Suppressor macrophage treated with lipopolysaccharide for 1 hour (primary cell): ENCODE measurements around the gene CTNS.
A peak's percentile ranks its signal among the peaks of the same experiment; 100 is the strongest.

Source experiments
- DNase-seq, 3 donors: peaks; one replicate each; pipeline ENCODE4 v3.0.0-alpha.2; 2020 to 2022

CTNS gene

GRCh38 chr17:3626831-3627768, 9.5 kb upstream of the CTNS start:
- DNase-seq = no peak

GRCh38 chr17:3627769-3628167, 8.8 kb upstream of the CTNS start:
- DNase-seq = no peak

- peak; percentile 26 to 44 (median 38) for DNase-seq
Measured at GRCh38 chr17:3630781-3631180, 5.8 kb upstream of the CTNS start.

GRCh38 chr17:3632287-3632686, 4.3 kb upstream of the CTNS start:
- peak in 2 of 3 donors; percentile 13 to 18 for DNase-seq

- DNase-seq = peak in 1 of 3 donors; percentile 20
Measured at GRCh38 chr17:3635474-3636153, 946 bp upstream of the CTNS start.

GRCh38 chr17:3636908-3637373, 381 bp downstream of the CTNS start:
- peak in 2 of 3 donors; percentile 7 to 37 for DNase-seq

GRCh38 chr17:3639981-3640596, 3.5 kb downstream of the CTNS start:
- peak; percentile 83 to 93 (median 86) for DNase-seq

- DNase-seq = no peak
Measured at GRCh38 chr17:3641014-3641413, 4.5 kb downstream of the CTNS start.

- no peak for DNase-seq
Measured at GRCh38 chr17:3641717-3642486, 5.3 kb downstream of the CTNS start.

- DNase-seq = peak in 2 of 3 donors; percentile 29 to 38
Measured at GRCh38 chr17:3643889-3644349, 7.4 kb downstream of the CTNS start.

- no peak for DNase-seq
Measured at GRCh38 chr17:3645310-3645709, 8.8 kb downstream of the CTNS start.

GRCh38 chr17:3647251-3647650, 10.7 kb downstream of the CTNS start:
- DNase-seq = no peak

- peak; percentile 48 to 73 (median 48) for DNase-seq
Measured at GRCh38 chr17:3647769-3648555, 11.4 kb downstream of the CTNS start.

GRCh38 chr17:3655766-3656165, 19.2 kb downstream of the CTNS start:
- no peak for DNase-seq

- DNase-seq = no peak
Measured at GRCh38 chr17:3656353-3656752, 19.8 kb downstream of the CTNS start.

- DNase-seq = no peak
Measured at GRCh38 chr17:3656755-3657587, 20.4 kb downstream of the CTNS start.

- DNase-seq = no peak
Measured at GRCh38 chr17:3657588-3657869, 21.0 kb downstream of the CTNS start.

GRCh38 chr17:3657874-3658783, 21.6 kb downstream of the CTNS start:
- peak in 1 of 3 donors; percentile 20 for DNase-seq

GRCh38 chr17:3658784-3659449, 22.4 kb downstream of the CTNS start:
- no peak for DNase-seq
